GM21723 (cell line): ENCODE measurements around the gene BMP2K.
A peak's percentile ranks its signal among the peaks of the same experiment; 100 is the strongest.

ENCODE experiments used
- ATAC-seq: cut with Tn5 transposase; IDR thresholded peaks from one replicate; pipeline ENCODE4 v1.9.1; 2021; ENCODE audit warnings: mild to moderate bottlenecking, moderate library complexity; ENCODE audit not compliant: unreplicated experiment

The BMP2K gene

DNA sequence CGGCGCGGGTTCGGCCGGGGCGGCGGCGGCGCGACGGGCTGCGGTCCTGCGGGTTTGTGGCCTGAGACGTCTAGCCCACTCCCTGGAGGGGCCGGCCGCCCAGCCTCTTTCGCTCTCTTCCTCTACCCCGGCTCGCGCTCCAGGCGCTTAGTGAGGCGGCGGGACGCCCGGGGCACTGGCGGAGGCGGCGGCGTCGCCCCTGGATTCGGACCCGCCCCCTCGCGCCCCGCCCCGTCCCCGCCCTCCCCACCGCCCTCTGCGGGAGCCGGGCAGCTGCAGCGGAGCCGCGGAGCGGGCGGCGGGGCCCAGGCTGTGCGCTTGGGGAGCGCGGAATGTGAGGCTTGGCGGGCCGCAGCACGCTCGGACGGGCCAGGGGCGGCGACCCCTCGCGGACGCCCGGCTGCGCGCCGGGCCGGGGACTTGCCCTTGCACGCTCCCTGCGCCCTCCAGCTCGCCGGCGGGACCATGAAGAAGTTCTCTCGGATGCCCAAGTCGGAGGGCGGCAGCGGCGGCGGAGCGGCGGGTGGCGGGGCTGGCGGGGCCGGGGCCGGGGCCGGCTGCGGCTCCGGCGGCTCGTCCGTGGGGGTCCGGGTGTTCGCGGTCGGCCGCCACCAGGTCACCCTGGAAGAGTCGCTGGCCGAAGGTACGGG, at the start of gene BMP2K:
Gene BMP2K (plus strand): TSS at position 272 of the 650 bp plus-strand sequence. CDS start 194 bp downstream, at position 466.
- ATAC-seq: peak; percentile 77

DNA sequence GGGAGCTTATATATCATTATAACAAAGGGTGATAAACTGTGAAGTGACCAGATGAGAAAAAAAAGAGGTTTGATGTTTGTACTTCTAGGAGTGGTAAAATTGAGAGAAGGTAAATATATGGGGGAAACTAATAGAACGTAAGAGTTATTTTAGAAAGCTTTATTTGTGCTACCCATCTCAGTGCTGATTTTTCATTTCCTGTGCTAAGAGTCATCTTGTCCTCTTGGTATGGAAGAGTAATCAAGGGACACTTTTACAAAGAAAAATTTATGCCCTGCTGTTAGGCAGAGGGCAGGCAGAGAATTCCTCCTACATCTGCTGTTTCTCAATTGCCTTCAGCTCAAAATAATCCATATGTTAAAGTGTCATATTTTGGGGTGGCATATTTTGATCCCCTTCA, 49.6 kb upstream of the BMP2K start:
- ATAC-seq: no peak

DNA sequence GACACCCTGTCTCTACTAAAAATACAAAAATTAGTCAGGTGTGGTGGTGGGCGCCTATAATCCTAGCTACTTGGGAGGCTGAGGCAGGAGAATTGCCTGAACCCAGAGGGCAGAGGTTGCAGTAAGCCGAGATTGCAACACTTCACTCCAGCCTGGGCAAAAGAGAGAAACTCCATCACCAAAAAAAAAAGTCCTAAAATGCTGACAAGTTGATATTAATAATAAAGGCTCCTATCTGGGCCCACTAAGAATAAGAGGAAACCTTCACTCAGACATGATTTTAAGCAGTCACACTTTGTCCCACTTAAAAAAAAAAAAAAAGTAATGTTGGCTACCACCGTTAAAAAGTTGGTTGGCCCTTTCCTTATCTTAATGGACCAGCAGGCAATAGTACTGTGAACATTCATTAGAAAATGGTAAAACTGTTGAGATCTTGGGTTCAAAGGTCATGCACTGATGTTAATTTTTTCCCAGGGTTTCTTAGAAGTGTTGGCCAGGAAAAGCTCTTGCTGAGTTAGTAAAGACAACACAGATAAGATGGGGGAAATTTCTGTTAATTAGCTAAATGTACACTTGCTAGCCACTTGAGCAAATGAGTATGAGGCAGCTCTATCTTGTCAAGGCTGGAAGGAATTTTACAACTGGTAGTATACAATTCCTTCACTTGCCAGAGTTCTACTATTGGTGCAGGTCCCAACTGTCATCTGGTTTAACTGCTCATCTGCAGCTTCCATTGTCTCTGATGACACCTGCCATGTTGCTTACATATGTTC, 43.6 kb upstream of the BMP2K start:
- ATAC-seq: no peak

DNA sequence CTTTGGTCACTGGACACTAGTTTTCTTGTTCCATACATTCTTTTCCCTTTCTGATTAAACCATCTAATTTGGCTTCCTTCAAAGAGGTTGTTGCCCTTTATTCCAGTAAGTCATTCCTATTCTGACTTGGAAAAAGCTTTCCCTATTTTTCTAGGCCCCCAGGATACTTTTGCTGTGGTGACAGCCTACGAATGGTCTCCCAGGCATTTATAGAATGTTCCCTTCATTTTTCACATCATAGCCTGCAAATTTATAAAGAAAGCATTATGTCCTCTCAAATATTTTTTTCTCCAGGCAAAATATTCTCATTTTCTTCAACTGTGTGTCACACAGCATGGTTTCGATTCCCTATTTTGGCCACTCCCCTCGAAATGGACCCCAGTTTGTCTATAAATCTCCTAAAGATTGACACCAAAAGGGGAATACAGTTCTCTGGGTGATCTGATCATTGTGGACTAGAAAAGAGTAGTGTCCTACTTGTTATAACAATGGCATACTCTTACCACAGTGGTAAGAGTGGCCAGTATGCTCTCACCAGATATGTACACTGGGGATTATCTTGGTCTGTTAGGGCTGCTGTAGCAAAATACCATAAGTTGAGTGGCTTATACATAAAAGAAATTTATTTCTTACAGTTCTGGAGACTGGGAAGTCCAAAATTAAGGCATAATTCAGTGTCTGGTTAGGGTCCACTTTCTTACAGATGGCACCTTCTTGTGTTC, 41.5 kb upstream of the BMP2K start:
- no peak for ATAC-seq

DNA sequence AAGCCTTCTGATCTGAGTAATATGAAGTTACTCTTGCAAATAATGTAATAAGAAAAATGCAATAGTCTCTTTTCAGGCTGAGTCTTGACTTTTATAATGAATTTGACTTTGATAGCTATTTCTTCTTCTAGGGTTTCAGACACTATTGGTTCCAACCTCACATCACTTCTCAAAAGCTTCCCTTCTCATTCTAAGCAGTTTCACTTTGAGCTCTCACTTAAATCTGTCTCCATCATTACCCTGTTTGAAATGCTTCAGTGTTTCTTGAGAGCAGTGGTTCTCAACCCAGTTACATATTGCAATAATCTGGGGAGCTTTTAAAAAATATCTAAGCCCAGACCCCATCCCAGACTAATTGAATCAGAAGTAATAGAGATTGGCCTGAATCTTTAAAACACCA, 40.5 kb upstream of the BMP2K start:
- ATAC-seq: peak; percentile 74

DNA sequence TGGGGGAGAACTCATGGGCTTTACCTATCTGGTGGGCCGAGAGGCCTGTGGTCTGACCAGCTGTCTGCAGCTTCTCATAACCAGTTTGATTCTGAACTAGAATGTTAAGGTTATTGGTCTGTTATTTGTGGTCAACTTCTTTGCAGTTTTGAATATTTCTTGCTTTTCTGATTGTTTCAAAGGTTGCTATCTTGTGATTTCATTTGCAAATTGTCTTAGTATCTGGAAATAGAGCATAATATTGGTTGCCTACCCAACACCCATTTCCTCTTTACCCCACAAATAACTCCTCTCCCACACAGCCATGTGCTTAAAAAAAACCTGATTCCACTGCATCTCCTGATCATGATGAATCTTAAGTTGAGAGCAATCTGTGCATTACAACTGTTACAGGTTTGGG, 39.1 kb upstream of the BMP2K start:
- ATAC-seq: peak; percentile 59

DNA sequence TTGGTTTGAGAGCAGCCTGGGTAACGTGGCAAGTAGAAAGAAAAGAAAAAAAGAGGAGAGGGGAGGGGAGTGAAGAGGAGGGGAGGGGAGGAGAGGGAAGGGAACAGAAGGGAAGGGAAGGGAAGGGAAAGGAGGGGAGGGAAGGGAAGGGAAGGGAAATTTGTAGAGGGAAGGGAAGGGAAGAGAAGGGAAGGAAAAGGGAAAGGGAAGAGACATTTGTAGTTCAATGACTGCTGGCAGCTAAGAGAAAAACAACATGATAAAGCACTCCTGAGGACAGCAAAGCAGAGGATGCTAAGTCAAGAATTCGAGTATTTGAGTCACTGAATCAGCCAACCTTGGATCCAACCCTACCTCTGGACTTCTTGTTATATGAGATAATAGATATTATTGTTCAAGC, 38.2 kb upstream of the BMP2K start:
- ATAC-seq: no peak

DNA sequence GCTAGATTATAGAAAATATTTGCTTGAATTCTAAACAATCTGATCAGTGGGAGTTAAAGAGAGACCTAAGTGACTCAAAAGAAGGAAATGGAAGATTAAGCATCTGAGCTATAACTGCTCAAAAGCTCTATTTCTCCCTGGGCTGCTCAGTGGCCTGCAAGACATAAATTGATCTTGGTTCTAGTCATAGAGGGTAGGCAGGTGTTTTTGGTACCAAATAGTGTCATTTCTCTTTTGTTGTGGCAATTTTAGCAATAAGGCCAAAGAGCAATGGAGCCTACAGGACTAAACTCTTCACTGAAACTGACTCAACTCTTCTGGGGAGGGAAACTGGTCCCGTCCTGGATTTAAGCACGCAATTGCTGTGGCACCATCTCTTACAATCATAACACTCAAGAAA, 33.9 kb upstream of the BMP2K start:
- ATAC-seq: no peak

DNA sequence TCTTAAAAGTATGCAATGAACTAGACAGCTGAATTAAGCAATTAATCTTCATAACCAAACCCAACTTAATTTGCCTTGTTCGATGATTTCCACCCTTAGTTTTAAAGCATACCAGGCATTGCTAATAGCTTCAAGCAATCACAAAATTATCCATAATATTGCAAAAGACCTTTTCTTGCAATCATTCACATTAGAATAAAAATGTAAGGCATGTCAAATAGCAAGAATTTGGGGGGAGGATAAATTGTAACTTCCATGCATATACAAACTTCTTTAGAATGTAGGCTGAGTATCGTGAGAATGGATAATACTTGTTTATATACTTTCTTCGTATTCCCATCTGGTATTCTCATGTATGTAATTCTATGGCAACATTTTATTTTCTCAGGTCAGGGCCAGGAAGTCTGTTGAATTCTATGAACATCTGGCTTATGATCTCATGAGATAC, 28.7 kb upstream of the BMP2K start:
- no peak for ATAC-seq

DNA sequence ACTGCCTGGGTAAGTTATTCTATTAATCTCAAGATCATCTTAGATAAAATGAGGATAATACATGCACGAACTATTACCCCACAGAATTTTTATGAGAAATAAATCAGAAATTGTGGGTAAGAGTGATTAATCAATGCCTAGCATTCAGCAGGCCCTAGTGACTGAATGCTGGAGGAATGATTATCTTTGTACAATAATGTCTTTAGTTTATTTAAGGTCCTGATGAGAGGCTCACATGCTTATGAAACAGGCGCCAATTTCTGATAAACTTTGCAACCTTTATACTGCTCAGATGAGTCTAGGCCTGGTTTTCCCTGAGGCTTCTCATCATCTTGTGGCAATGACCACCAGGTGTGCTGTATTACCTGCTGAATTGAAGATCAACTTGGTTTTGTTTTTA, 27.8 kb upstream of the BMP2K start:
- ATAC-seq: no peak

DNA sequence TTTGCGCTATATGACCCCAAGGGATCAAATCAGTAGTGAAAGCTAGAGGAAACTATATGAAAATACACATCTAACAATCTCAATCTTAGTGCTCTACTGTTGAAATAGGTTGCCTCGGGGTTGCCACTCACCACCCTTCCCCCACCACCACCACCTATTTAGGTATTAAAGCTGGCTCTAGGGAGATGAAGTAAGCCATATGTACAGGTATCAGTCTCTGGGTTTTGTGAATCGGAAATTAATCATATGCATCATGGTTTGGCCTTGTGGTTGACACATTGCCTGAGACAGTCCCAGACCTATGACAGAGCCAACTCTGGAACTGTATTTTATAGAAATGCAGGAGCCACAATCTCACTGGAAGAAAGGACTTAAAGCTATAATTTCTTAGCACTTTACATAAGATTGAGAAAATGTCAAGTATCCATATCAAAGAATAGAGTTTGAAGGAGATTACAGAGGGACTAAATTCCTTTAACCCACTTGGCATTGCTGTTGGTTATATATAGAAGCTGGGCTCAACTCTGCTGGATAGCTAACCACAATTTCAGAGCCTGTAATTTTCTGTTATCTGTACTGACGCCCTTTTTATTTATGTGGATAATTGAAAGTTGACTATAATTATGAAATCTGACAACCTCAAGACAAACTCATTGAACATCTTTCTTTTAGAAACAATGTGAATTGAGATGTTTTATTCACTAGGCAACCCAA, 26.7 kb upstream of the BMP2K start:
- no peak for ATAC-seq

DNA sequence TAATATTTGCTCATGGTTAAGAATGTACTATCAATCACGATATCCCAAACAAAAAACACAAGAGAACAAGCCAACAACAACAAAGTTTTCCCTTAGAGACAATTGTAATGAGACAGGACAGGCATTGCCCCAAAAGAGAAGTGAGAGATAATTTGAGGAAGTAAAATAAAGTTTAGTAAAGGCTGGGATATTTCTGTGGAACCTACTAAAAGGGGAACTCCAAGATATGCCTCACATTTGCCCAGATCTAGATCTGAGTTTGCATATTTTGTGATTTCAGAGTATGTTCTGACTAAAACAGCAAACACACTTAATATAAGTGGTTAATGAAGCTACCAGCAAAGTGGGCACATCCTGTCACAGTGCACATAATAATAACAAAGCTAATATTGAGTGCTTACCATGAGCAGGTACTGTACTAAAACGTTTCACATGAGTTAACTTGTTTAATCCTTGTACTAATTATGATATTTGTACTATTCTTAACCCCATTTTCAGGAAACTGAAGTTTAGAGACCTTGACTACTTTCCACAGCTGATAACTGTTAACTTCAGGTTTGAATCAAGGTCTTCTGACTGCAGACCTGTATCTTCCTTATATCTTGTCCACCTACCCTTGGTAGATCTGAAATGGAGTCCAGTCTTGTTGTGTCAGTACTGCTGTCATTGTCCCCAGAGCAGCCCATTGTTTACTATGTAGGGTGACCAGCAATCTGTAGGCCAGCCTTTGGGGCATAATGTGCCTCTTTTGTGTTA, 26.0 kb upstream of the BMP2K start:
- ATAC-seq: peak; percentile 90

DNA sequence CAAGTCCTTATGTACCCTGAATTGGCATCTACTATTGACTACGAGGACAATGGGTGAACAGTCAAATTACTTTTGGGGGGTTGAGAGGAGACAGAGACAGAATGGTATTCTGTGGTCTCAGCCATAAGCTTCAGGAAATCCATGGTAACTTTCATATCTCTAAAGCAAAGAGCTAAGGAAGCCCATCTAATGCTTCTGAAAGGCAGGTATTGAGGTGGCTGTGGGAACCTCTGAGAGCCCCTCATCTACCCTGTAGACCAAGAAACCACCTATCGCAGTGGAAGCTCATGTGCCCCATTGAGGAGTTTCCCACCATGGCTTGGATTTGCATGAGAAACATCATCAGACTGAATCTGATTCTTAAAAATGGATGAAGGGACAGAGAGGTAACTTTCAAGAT, 23.1 kb upstream of the BMP2K start:
- no peak for ATAC-seq

DNA sequence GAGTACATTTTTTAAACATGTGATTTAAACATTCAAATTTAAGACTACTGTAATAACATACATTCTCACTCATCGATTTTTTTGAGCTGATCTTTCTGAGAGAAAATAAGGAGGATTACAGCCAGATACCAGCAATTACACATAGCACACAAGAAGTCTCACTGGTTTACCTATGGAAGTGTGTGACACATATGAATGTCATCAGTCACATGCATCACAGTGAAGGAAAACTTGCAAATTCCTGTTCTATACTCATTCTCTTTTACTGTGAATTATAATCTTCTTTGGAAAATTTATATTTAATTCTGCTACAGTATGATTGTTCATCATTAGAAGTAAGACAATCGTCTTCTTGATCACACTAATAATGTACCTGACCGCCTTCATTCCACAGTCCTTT, 21.3 kb upstream of the BMP2K start:
- ATAC-seq: no peak

DNA sequence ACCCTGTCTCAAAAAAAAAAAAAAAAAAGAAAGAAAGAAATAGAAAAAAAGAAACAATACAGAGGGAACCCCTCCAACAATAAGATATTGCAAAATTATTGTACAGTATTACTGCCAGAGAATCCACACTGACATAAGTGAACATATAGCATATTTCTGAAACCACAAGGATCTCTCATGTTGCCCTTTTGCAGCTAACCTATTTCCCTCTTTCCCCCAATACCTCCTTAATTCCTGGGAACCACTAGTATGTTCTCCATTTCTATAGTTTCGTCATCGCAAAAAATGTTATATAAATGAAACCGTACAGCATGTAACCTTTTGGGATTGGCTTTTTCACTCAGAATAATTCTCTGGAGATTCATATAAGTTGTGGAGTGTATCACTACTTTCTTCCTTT, 20.0 kb upstream of the BMP2K start:
- no peak for ATAC-seq

DNA sequence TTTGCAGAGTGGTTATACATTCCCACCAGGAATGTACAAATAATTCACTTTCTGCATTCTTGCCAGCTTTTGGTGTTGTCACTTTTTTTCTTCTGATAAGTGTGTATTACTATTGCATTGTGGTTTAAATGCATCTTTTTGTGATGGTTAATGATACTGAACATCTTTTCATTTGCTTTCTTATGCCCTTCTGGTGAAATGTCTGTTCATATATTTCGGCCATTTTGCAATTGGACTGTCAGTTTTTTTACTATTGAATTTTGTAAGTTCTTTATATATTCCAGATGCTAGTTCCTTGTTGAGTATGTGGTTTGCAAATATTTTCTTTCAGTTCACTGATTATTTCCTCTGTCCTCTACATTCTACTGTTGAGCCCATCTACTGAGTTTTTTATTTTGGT, 19.4 kb upstream of the BMP2K start:
- no peak for ATAC-seq

DNA sequence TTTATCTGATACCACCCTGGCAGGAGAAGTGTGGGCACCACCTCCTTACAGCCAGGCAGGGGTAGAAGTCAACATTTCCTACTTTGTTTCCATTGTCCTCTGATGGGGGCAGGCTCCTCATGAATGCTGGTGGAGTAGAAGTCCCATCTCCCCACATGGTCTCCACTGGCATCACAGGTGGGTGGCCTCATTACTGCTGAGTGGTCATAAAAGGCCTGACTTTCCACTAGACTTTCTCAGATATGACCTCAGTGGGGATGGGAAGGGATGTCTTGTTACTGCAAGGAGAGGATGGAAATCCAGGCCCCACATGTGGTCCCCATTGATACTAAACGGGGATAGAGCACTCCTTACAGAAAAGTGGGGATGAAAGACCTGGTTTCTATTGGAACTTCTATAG, 18.6 kb upstream of the BMP2K start:
- ATAC-seq: no peak

DNA sequence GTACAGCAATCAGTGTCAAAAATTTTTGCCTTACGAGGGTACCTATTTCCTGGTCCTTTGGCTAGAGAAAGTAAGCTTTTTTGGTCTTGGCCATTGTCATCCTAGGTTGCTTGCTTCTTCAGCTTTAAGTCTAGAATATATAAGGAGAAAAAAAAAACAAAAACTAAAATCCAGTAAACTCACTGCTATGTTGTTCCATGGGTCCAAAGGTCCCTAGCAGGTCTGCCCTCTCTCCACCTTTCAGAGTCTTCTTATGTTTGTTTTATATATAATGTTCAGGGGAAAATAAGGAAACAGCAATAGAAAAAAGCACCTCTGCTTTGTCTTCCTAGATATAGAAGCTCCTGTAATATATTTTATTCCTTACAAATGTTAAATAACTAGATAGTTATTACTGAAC, 18.1 kb upstream of the BMP2K start:
- no peak for ATAC-seq

DNA sequence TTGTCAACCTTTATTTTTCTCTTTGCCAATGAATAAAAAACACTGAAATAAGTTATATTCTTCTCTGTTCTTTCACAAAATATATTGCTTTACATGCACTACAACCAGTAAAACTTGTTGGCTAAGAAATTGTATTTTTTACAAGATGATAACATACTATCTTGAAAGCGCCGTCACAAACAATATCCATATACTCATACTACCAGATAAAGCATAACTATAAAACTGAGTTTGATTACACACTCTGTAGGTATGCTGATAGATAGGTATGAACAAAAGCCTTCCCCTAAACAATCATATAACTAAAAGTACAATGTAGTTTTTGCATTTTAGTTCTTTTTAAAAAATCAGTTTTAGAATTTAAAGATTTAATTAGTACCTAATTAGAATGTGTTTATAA, 13.6 kb upstream of the BMP2K start:
- no peak for ATAC-seq

DNA sequence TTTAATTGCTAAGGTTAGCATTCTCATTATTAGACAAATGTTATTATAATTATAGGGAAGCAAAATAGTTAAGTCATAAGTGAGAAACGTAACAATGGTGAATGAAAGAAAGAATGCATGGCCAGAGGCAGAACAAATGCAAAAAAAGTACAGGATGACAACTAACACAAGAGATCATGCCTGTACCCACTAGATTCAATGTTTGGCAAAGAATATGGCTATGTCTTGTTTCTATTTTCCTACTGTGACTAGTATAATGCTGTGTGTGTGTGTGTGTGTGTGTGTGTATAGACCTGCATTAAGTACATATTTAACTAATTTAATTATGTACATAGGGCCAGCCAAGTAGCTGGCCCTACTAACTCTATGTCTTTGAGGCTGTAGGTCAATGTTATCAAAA, 12.9 kb upstream of the BMP2K start:
- ATAC-seq: no peak
